ENCODE data around the gene NELL1. TPM values are rescaled to one million over a fixed set of nuclear protein-coding genes. Genes with fewer than 3 reads are reported as not detected.

The NELL1 gene
- 71.7 TPM for total RNA-seq

GRCh38 chr11:20668844-20669819, at the start of gene NELL1:
TSS of gene NELL1 (plus strand) at chr11:20669586.

Small RNA genes within 50 kb of the gene (small RNA-seq; reads per million reads assigned to genes)
- gene RNA5SP336 (ENCODE audit: low replicate concordance) (14.5 reads per million, percentile 91 among the genes with 10 or more reads in this experiment), gene RNA5SP337 (ENCODE audit: low replicate concordance) (not detected)

Other genes starting within 250 kb of the NELL1 start
- not detected for gene SLC6A5, start 70.0 kb upstream of the NELL1 start, total RNA-seq

Data from parietal lobe (tissue), 2 donors.